ENCODE data around the gene GSG1. TPM values are rescaled to one million over a fixed set of nuclear protein-coding genes. Genes with fewer than 3 reads are reported as not detected.
"Not testable (repeated sequence)": the region's sequence is repeated elsewhere in the genome, so short reads cannot be mapped to it uniquely, and the experiment has no call there.

Gene GSG1
- total RNA-seq, 2 experiments from 2014 or later, result not detected

GRCh38 chr12:13084898-13085640 lies 18.4 kb downstream of the GSG1 start:
- ATAC-seq (ENCODE audit: poor library complexity) (no peak), DNase-seq (no peak)
- Mint-ChIP-seq H3K27ac (no peak overlapping the region), H3K9me3 (no peaks in the 10 kb centered on the region), H3K27me3 (no peaks in the 10 kb centered on the region), H3K36me3 (ENCODE audit: low read depth) (peaks cover 28% of the 10 kb centered on the region), H3K4me3 (no peak overlapping the region), H3K4me1 (ENCODE audit: low read depth) (no peaks in the 10 kb centered on the region)
- Histone ChIP-seq H3K4me3 (ENCODE audit: low read length) (no peak overlapping the region), H3K4me1 (ENCODE audit: insufficient read depth, low read length) (no peaks in the 10 kb centered on the region), H3K27ac (ENCODE audit: low read depth in 1 of 2, low read length in 2 of 2) (no peak overlapping the region), H3K27me3 (ENCODE audit: control insufficient read depth in 1 of 2, insufficient read depth in 2 of 2, low read length in 2 of 2) (no peaks in the 10 kb centered on the region), H3K36me3 (ENCODE audit: insufficient read depth, low read length) (no peaks in the 10 kb centered on the region), H3K9me3 (ENCODE audit: control insufficient read depth in 1 of 2, insufficient read depth in 1 of 2, low read length in 2 of 2) (no peaks in the 10 kb centered on the region)
- TF ChIP-seq CTCF (IDR thresholded peaks at IDR 0.05), result no peak
- ChIA-PET CTCF (interaction anchor here (1.5 kb wide), 1 partner anchor 125 kb away, joined by 3 read pairs; no protein-coding TSS in a partner anchor), POLR2A (no interaction called here)
- intact Hi-C loops (cut with DNase I, micrococcal nuclease), result no loop called here

- H3K27ac ChIP-seq (ENCODE audit: low read depth in 1 of 2, low read length in 2 of 2); H3K9me3 ChIP-seq (ENCODE audit: control insufficient read depth in 1 of 2, insufficient read depth in 1 of 2, low read length in 2 of 2); H3K4me3 Mint-ChIP-seq; H3K27ac Mint-ChIP-seq; H3K4me1 Mint-ChIP-seq (ENCODE audit: low read depth); H3K27me3 Mint-ChIP-seq; H3K4me3 ChIP-seq (ENCODE audit: low read length); H3K9me3 Mint-ChIP-seq; ATAC-seq (ENCODE audit: poor library complexity); H3K4me1 ChIP-seq (ENCODE audit: insufficient read depth, low read length); H3K36me3 ChIP-seq (ENCODE audit: insufficient read depth, low read length); H3K27me3 ChIP-seq (ENCODE audit: control insufficient read depth in 1 of 2, insufficient read depth in 2 of 2, low read length in 2 of 2); CTCF ChIA-PET; POLR2A ChIA-PET; intact Hi-C loops (cut with DNase I, micrococcal nuclease); DNase-seq: not testable (repeated sequence)
- H3K36me3 Mint-ChIP-seq (ENCODE audit: low read depth), result peaks cover 39% of the 10 kb centered on the region
These were observed 19.8 kb downstream of the GSG1 start for GRCh38 chr12:13083638-13084037.

- H3K27ac Mint-ChIP-seq, result no peak overlapping the region
- POLR2A ChIA-PET, result no interaction called here
- no peaks in the 10 kb centered on the region for H3K9me3 Mint-ChIP-seq
- Histone ChIP-seq H3K4me1 (ENCODE audit: insufficient read depth, low read length) (no peaks in the 10 kb centered on the region), H3K27ac (ENCODE audit: low read depth in 1 of 2, low read length in 2 of 2) (no peak overlapping the region), H3K36me3 (ENCODE audit: insufficient read depth, low read length) (no peaks in the 10 kb centered on the region), H3K9me3 (ENCODE audit: control insufficient read depth in 1 of 2, insufficient read depth in 1 of 2, low read length in 2 of 2) (no peaks in the 10 kb centered on the region), H3K27me3 (ENCODE audit: control insufficient read depth in 1 of 2, insufficient read depth in 2 of 2, low read length in 2 of 2) (no peaks in the 10 kb centered on the region), H3K4me3 (ENCODE audit: low read length) (no peak overlapping the region)
- ATAC-seq (ENCODE audit: poor library complexity), result no peak
- TF ChIP-seq CTCF (IDR thresholded peaks at IDR 0.05), result no peak
- H3K4me3 Mint-ChIP-seq, result no peak overlapping the region
- no peaks in the 10 kb centered on the region for H3K4me1 Mint-ChIP-seq (ENCODE audit: low read depth)
- DNase-seq, result no peak
- intact Hi-C loops (cut with DNase I, micrococcal nuclease), result no loop called here
- peaks cover 39% of the 10 kb centered on the region for H3K36me3 Mint-ChIP-seq (ENCODE audit: low read depth)
- H3K27me3 Mint-ChIP-seq, result no peaks in the 10 kb centered on the region
- CTCF ChIA-PET, result no interaction called here
These were observed 20.6 kb downstream of the GSG1 start for GRCh38 chr12:13082861-13083260.

- POLR2A ChIA-PET, result no interaction called here
- H3K9me3 Mint-ChIP-seq, result no peaks in the 10 kb centered on the region
- intact Hi-C loops (cut with DNase I, micrococcal nuclease), result no loop called here
- Histone ChIP-seq H3K4me1 (ENCODE audit: insufficient read depth, low read length) (no peaks in the 10 kb centered on the region), H3K4me3 (ENCODE audit: low read length) (no peak overlapping the region), H3K27me3 (ENCODE audit: control insufficient read depth in 1 of 2, insufficient read depth in 2 of 2, low read length in 2 of 2) (no peaks in the 10 kb centered on the region), H3K27ac (ENCODE audit: low read depth in 1 of 2, low read length in 2 of 2) (no peak overlapping the region), H3K36me3 (ENCODE audit: insufficient read depth, low read length) (no peaks in the 10 kb centered on the region), H3K9me3 (ENCODE audit: control insufficient read depth in 1 of 2, insufficient read depth in 1 of 2, low read length in 2 of 2) (no peaks in the 10 kb centered on the region)
- no peaks in the 10 kb centered on the region for H3K4me1 Mint-ChIP-seq (ENCODE audit: low read depth)
- peaks cover 55% of the 10 kb centered on the region for H3K36me3 Mint-ChIP-seq (ENCODE audit: low read depth)
- H3K4me3 Mint-ChIP-seq, result no peak overlapping the region
- H3K27ac Mint-ChIP-seq, result no peak overlapping the region
- ATAC-seq (ENCODE audit: poor library complexity) (no peak), DNase-seq (no peak)
- H3K27me3 Mint-ChIP-seq, result no peaks in the 10 kb centered on the region
- CTCF ChIA-PET, result interaction anchor here (0.8 kb wide), 1 partner anchor 175 kb away, joined by 3 read pairs; no protein-coding TSS in a partner anchor
- TF ChIP-seq CTCF (IDR thresholded peaks at IDR 0.05), result no peak
These were observed 23.2 kb downstream of the GSG1 start for GRCh38 chr12:13080266-13080665.

Measured in CD4-positive, alpha-beta T cell (primary cell).